Adipose tissue (tissue), 3 donors: Measurements from ENCODE around the gene MDM1. TPM values are rescaled to one million over a fixed set of nuclear protein-coding genes. Genes with fewer than 3 reads are reported as not detected.

Source experiments
- H3K27ac ChIP-seq: one replicate; pipeline ENCODE4 v1.5.1; 2013; ENCODE audit warnings: low read depth, low read length
- WGBS, 3 donors: extraction: QIAGEN DNeasy Blood & Tissue Kit; methylation state at CpG; one replicate each; pipeline ENCODE4 v1.1.7; 2013; 5-methylcytosine and 5-hydroxymethylcytosine counted together
- polyA plus RNA-seq, 3 donors: library from polyadenylated mRNA; stranded (reverse); fragments of 200-250 nt; gene quantifications; one replicate each; pipeline ENCODE4 v1.2.3, GENCODE V29; 2013
- donor health status: healthy with polysubstance abuse.
- donor health status: Bipolar disorder and iron deficiency.
- donor health status: healthy.

The MDM1 gene, protein sequence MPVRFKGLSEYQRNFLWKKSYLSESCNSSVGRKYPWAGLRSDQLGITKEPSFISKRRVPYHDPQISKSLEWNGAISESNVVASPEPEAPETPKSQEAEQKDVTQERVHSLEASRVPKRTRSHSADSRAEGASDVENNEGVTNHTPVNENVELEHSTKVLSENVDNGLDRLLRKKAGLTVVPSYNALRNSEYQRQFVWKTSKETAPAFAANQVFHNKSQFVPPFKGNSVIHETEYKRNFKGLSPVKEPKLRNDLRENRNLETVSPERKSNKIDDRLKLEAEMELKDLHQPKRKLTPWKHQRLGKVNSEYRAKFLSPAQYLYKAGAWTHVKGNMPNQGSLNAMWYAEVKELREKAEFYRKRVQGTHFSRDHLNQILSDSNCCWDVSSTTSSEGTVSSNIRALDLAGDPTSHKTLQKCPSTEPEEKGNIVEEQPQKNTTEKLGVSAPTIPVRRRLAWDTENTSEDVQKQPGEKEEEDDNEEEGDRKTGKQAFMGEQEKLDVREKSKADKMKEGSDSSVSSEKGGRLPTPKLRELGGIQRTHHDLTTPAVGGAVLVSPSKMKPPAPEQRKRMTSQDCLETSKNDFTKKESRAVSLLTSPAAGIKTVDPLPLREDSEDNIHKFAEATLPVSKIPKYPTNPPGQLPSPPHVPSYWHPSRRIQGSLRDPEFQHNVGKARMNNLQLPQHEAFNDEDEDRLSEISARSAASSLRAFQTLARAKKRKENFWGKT
- polyA plus RNA-seq = 1 to 10 TPM; 3.9 to 9.0 (median 4.6) TPM

DNA sequence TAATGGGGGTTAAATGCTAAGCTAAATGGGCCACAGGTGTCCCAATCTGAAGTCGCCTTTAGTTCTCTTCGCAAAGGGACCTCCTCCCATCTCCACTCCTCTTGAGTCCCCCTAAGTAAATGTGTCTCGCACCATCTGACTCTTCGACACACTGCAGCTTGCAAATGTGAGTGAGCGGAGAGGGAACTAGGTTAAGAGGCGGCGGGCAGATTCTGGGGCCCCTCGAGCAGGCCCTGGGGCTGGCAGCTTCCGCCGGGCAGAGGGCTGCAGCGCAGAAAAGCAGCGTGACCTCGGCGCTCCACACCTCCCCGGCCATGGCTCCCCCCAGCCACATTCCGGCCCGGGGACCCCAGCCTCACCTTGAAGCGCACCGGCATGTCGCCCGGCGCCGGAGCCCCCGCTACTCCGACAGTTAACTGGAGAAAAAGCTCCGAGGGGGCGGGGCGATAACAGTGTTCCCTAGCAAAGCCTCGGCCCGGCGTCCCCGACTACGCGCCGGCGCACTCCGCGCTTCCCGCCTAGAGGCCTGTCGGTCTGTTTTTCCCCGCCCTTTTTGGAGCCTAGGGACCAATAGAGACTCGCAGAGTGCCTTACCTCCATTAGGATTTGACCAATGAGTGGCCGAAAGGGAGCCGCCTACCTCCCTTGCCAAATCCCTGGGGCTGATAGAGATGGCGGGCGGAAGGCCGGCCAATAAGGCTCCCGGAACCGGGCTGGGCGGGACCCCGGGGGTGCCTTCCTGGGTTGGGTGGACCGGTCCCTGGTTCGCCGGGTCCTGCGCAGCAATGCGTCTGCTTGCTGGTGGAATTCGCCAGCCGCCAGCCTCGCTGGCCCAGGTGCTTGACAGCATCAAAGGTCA is at the start of gene MDM1:
MDM1 (minus strand) TSS at position 494 of the 859 bp plus-strand sequence; CDS start at position 377, 117 bp downstream.
- no peak within 1 kb of the TSS for H3K27ac ChIP-seq

DNA sequence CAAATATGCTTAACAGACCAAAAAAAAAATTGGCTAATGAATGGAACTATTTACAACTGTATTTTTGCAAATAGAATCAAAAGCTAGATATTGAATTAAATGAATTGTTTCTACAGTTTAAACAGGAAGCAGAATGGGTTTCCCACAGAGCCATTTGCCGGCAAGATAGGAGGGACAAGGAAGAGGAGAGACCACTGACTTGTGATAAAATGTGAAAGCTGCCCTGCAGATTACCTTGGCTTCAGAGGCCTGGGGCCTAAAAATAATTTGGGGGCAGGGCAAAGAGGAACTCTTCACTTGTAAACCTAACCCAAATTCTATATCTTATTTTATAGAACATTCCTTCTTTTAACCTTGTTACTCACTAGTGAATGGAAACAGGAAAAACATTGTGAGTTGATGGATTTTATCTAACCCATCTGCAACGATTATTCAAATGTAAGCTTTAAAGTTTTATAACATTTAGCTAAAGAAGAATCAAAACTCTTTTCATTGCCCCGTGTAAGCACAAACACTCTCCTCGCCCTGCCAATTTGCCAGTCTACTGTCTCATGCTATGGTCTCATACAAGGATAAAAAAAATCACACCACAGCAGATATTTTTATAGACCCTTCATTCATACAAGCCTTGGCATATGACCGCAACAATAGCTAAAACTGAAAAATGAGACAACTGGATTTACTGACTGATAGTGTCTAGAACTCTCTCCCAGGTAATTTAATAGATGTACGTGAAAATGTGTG is 49.5 kb upstream of the MDM1 start:
- no peak overlapping the region for H3K27ac ChIP-seq
- WGBS, 3 donors = 65 to 83% (median 76%) methylated on average over 6 of the region's 6 CpGs

More for the DNA sequence above, at the start of gene MDM1:
- WGBS, 3 donors = 0 to 1% (median 0%) methylated on average over 59 of the region's 59 CpGs

GRCh38 chr12:68378872-68379606 is 46.9 kb upstream of the MDM1 start:
- WGBS, 3 donors = 27 to 60% (median 29%) methylated on average over 5 of the region's 5 CpGs
- H3K27ac ChIP-seq = no peak overlapping the region

DNA sequence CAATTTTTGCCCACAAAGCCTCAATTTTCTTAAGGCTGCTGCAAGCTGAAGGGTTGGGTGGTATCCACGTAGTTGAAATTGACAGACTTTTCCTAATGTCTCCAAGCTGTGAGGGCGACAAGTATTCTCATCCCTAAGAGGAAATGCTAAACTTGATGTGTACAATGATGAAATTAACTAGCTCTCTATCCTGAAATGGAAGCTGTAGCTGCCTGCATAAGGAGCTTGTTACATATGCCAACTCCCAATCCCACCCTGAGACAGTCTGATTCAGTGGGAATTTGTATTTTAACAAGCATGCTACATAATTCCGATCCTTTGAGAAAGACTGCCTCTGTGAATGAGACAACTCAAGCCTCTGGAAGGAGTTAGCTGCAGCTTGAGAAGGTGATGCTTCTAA is 45.7 kb upstream of the MDM1 start:
- no peak overlapping the region for H3K27ac ChIP-seq
- WGBS, 3 donors = 65 to 72% (median 69%) methylated on average over 3 of the region's 3 CpGs

DNA sequence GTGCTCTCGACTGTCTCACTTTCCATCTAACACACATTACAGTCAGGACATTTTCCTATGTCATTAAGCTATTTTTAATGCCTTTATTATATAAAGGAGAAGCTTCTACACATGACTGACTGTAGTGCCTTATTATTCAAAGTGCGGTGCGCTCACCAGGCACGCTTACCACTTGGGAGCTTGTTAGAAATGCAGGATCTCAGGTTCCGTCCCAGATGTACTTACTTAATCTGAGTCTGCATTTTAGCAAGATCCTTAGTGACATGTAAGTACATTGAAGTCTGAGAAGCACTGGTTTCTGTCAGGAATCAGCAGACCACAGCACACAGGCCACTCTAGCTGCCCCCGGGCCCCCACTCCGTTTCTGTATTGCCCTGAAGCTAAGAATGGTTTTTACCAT is 44.7 kb upstream of the MDM1 start:
- WGBS, 3 donors = 89 to 95% (median 94%) methylated on average over 7 of the region's 7 CpGs
- H3K27ac ChIP-seq = no peak overlapping the region

DNA sequence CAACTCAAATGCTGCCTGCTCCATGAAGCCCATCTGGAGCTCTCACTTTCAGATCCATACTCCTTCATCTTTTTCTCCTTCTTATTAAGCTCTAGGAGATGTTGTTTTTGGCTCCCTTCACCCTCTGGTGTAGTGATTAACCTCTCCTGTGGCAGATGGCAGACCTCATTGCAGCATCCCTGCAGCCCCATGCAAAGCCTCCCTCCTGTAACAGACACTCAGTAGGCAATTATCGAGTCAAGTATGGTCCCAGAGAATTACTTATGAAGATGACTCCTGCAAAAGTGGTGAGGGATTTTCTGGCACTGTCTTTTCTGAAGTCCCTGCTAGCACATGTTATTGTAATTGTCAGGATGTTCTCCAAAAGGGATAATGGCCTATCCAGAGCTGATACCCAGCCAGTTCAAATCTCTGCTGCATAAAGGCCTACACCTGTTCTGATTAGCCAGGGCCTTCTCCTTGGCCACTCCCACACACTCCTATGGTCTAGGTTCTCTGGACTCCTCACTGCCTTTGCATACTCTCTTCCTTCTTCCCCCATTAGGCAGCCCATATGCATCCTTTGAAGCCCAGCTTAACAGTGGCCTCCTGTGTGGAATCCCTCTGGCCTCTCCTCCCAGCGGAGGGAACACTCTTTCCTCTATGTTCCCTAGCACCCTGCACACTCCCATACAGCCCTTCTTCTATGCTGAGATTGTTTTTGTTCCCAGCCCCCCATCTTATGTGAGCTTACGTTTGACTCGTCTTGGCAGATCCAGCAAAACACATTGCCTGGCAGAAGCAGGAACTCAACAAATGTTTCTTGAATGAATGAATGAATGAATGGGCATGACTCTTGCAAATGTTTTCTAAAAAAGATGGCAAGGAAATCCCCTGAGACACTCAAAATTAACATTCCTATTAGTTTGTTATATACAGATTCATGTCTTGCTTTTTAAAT is 43.9 kb upstream of the MDM1 start:
- no peak overlapping the region for H3K27ac ChIP-seq
- WGBS, 3 donors = 85 to 87% (median 86%) methylated on average over 4 of the region's 4 CpGs

DNA sequence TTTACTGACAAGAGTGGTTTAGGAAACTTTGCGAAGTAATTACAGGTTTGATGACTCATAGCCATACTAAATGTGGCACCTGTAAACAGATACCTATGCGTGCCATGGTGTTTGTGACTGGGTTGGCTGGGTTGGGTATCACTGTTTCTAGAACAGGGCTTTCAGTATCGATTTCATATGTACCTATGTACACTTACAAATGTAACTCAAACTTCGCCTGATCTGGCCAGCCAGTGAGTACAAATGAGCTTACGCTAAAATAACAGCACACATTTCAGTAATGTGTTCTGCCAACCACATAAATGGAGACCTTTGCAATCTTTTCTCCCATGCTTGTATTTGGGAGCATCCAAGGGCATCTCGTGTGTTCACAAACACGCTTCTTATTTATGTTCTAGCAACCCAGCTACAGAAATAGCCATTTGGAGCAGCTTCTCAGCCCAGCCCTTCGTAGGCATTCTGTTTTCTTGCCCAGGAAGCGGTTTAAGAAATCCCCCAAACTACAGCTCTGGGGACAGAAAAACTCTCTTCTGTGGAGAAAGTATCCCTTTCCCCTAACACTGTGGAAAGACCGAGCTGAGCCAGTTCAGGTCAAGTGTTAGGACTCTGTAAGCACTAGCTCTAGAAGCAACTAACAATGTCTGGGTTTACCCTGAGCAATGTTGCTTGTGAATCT is 42.3 kb upstream of the MDM1 start:
- no peak overlapping the region for H3K27ac ChIP-seq
- WGBS, 3 donors = 77 to 82% (median 80%) methylated on average over 10 of the region's 10 CpGs

GRCh38 chr12:68370667-68371066 is 38.5 kb upstream of the MDM1 start:
- WGBS, 3 donors = 80 to 89% (median 89%) methylated on average over 3 of the region's 3 CpGs

GRCh38 chr12:68370006-68370590 is 37.9 kb upstream of the MDM1 start:
- H3K27ac ChIP-seq = no peak overlapping the region
- 59 to 73% (median 66%) methylated on average over 8 of the region's 8 CpGs for WGBS, 3 donors

More at GRCh38 chr12:68370667-68371066, 38.5 kb upstream of the MDM1 start:
- H3K27ac ChIP-seq = no peak overlapping the region

GRCh38 chr12:68368327-68368726 is 36.2 kb upstream of the MDM1 start:
- peak overlapping the region; percentile 35 for H3K27ac ChIP-seq
- 39 to 74% (median 41%) methylated on average over 2 of the region's 2 CpGs for WGBS, 3 donors

GRCh38 chr12:68367903-68368302 is 35.7 kb upstream of the MDM1 start:
- WGBS, 3 donors = 61 to 83% (median 66%) methylated on average over 2 of the region's 2 CpGs
- H3K27ac ChIP-seq = no peak overlapping the region

GRCh38 chr12:68367116-68367515 is 35.0 kb upstream of the MDM1 start:
- no peak overlapping the region for H3K27ac ChIP-seq
- 44 to 79% (median 55%) methylated on average over 1 of the region's 1 CpG for WGBS, 3 donors

DNA sequence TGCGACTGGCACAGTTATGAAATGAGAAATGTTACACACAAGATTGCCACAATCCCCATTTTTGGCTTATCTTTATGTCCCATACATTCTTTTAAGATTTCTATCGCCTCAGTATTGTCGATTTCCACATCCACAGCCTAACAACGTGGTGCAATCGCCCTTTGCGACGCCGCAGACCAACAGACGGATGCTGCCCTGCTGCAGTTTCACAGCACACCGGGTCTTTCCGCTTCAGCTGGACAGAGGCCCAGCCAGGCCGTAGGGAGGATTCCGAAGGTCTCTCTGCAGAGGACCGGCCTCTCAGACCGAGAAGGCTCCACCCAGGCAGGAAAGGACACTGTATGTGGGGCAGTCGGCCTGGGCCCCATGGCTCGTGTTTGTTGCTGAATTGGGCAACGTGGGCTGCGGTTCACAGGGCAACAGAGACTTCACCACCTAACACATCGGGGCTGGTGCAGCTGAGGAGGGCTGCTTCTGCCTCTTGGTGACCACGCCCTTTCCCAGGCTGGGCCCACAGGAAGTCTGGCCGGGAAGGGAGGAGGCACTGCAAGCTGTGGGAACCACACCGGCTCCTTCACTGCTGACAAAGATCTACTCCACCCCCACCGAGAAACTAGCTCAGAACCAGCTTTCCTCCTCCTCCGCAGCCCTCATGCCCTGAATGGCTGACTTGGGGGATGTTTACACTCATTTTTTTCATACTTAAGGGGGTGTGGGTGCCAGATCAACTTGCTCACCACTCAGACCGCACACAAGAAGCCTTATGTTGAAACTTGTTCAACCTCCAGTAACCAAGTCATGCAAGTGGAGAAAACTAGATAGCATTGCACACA is 32.9 kb upstream of the MDM1 start:
- peak overlapping the region; percentile 54 for H3K27ac ChIP-seq
- WGBS, 3 donors = 3 to 4% (median 3%) methylated on average over 26 of the region's 26 CpGs

- H3K27ac ChIP-seq = peak overlapping the region; percentile 54
- whole genome bisulfite sequencing, 3 donors = 54 to 61% (median 56%) methylated on average over 3 of the region's 3 CpGs
Observed at GRCh38 chr12:68364328-68364727, 32.2 kb upstream of the MDM1 start.

DNA sequence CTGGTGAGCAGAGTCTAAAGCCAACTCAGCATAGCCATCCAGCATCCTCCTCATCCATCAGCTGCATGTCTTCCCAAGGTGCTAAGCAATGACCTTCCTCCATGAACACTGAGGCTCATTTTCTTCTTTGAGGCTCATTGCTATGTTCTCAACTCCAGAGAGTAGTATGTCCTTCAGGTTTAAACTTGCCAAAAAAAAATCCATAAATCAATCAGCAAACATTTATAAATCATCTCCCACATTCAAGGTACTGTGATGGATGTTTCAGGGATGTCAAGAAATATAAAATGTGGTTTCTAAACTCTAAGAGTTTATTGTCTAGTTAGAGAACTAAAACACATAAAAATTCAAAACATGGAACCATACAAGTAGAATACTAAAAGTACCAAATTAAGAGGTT is 29.8 kb upstream of the MDM1 start:
- no peak overlapping the region for H3K27ac ChIP-seq
